ENCODE measurements around the gene CYSTM1.
"Not testable (repeated sequence)": the region's sequence is repeated elsewhere in the genome, so short reads cannot be mapped to it uniquely, and the experiment has no call there.

The CYSTM1 gene

GRCh38 chr5:140181002-140181483 lies 6.1 kb downstream of the CYSTM1 start:
- DNase-seq, result no peak

- DNase-seq, result no peak
Measured at GRCh38 chr5:140181525-140181924, 6.5 kb downstream of the CYSTM1 start.

- no peak for DNase-seq
Measured at GRCh38 chr5:140182075-140182711, 7.2 kb downstream of the CYSTM1 start.

GRCh38 chr5:140182803-140183367 lies 7.9 kb downstream of the CYSTM1 start:
- no peak for DNase-seq

- no peak for DNase-seq
Measured at GRCh38 chr5:140185409-140185808, 10.4 kb downstream of the CYSTM1 start.

- DNase-seq, result no peak
Measured at GRCh38 chr5:140186267-140186671, 11.3 kb downstream of the CYSTM1 start.

GRCh38 chr5:140189253-140189652 lies 14.3 kb downstream of the CYSTM1 start:
- DNase-seq, result no peak

- no peak for DNase-seq
Measured at GRCh38 chr5:140189977-140190871, 15.2 kb downstream of the CYSTM1 start.

- DNase-seq, result no peak
Measured at GRCh38 chr5:140190872-140191218, 15.9 kb downstream of the CYSTM1 start.

- no peak for DNase-seq
Measured at GRCh38 chr5:140192715-140193430, 17.9 kb downstream of the CYSTM1 start.

- DNase-seq, result no peak
Measured at GRCh38 chr5:140194662-140195061, 19.7 kb downstream of the CYSTM1 start.

GRCh38 chr5:140196115-140196814 lies 21.3 kb downstream of the CYSTM1 start:
- no peak for DNase-seq

GRCh38 chr5:140197023-140197422 lies 22.0 kb downstream of the CYSTM1 start:
- no peak for DNase-seq

- DNase-seq, result not testable (repeated sequence)
Measured at GRCh38 chr5:140198915-140199314, 23.9 kb downstream of the CYSTM1 start.

- DNase-seq, result no peak
Measured at GRCh38 chr5:140202078-140202477, 27.1 kb downstream of the CYSTM1 start.

GRCh38 chr5:140202610-140203009 lies 27.6 kb downstream of the CYSTM1 start:
- no peak for DNase-seq

- DNase-seq, result no peak
Measured at GRCh38 chr5:140205216-140205615, 30.2 kb downstream of the CYSTM1 start.

GRCh38 chr5:140205952-140206351 lies 31.0 kb downstream of the CYSTM1 start:
- DNase-seq, result no peak

GRCh38 chr5:140207250-140207964 lies 32.4 kb downstream of the CYSTM1 start:
- no peak for DNase-seq

- DNase-seq, result no peak
Measured at GRCh38 chr5:140208065-140208464, 33.1 kb downstream of the CYSTM1 start.

- DNase-seq, result no peak
Measured at GRCh38 chr5:140213370-140213983, 38.5 kb downstream of the CYSTM1 start.
